Activated effector memory CD4-positive, alpha-beta T cell treated with Interleukin-2 at 50 U/mL for 16 hours (primary cell): ENCODE results near the gene CASP9.

Experiments
- DNase-seq: peaks from one replicate; pipeline ENCODE4 v3.0.0-alpha.2; 2020

Gene CASP9

GRCh38 chr1:15524021-15524282 lies at the start of gene CASP9:
CASP9 (minus strand) TSS chr1:15524215; CDS start chr1:15524200, 15 bp downstream.
- no peak for DNase-seq

GRCh38 chr1:15573477-15573876 lies 49.5 kb upstream of the CASP9 start:
- no peak for DNase-seq

GRCh38 chr1:15571266-15571665 lies 47.3 kb upstream of the CASP9 start:
- DNase-seq: no peak

GRCh38 chr1:15570861-15571260 lies 46.8 kb upstream of the CASP9 start:
- DNase-seq: no peak

GRCh38 chr1:15568387-15569073 lies 44.5 kb upstream of the CASP9 start:
- DNase-seq: no peak

- no peak for DNase-seq
Measured at GRCh38 chr1:15559189-15559810, 35.3 kb upstream of the CASP9 start.

GRCh38 chr1:15558516-15558915 lies 34.5 kb upstream of the CASP9 start:
- DNase-seq: no peak

GRCh38 chr1:15557594-15557993 lies 33.6 kb upstream of the CASP9 start:
- no peak for DNase-seq

- DNase-seq: no peak
Measured at GRCh38 chr1:15557008-15557407, 33.0 kb upstream of the CASP9 start.

- DNase-seq: no peak
Measured at GRCh38 chr1:15550573-15550972, 26.6 kb upstream of the CASP9 start.

GRCh38 chr1:15546641-15547040 lies 22.6 kb upstream of the CASP9 start:
- DNase-seq: no peak

- DNase-seq: no peak
Measured at GRCh38 chr1:15543589-15544568, 19.9 kb upstream of the CASP9 start.

- no peak for DNase-seq
Measured at GRCh38 chr1:15543251-15543588, 19.2 kb upstream of the CASP9 start.

GRCh38 chr1:15542388-15543250 lies 18.6 kb upstream of the CASP9 start:
- no peak for DNase-seq

- DNase-seq: no peak
Measured at GRCh38 chr1:15541231-15541792, 17.3 kb upstream of the CASP9 start.

- no peak for DNase-seq
Measured at GRCh38 chr1:15540186-15540585, 16.2 kb upstream of the CASP9 start.

GRCh38 chr1:15538771-15539170 lies 14.8 kb upstream of the CASP9 start:
- no peak for DNase-seq

- DNase-seq: no peak
Measured at GRCh38 chr1:15531682-15532081, 7.7 kb upstream of the CASP9 start.

GRCh38 chr1:15531003-15531402 lies 7.0 kb upstream of the CASP9 start:
- DNase-seq: no peak

GRCh38 chr1:15526490-15527339 lies 2.7 kb upstream of the CASP9 start, which contains the start of gene DNAJC16:
DNAJC16 (plus strand) TSS chr1:15526848; CDS start chr1:15529106, 2,258 bp downstream.
- peak; percentile 98 for DNase-seq

- DNase-seq: no peak
Measured at GRCh38 chr1:15526021-15526489, 2.0 kb upstream of the CASP9 start.
